Measurements from ENCODE around the gene NAT9.
A peak's percentile ranks its signal among the peaks of the same experiment; 100 is the strongest.

NAT9 gene

GRCh38 chr17:74776044-74776962, at the start of gene NAT9:
Gene NAT9 (minus strand): TSS chr17:74776345. CDS start chr17:74775698, 647 bp downstream.
- DNase-seq (ENCODE audit: low read depth) = peak; percentile 90

GRCh38 chr17:74824961-74825627, 48.9 kb upstream of the NAT9 start:
- no peak for DNase-seq (ENCODE audit: low read depth)

DNA sequence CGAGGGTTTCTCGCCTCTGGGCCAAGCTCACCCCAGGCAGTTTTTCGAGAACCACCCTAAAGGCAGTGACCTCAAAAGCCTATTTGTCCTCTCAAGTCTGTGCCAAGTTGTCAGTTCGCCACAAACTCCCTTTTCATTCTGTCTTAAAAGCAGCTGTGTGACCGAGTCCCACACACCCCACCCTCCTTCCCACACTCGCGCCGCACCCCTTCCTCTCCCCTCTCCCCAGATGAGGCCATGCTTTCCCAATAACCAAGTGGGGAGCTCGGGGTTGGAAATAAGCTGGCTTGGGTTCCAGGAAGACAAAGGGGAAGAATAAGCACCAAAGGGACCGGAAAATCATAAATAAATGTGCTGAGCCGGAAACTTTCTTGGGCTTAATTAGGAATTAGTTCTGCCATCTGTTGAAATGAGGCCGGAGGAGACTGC, 46.8 kb upstream of the NAT9 start:
- no peak for DNase-seq (ENCODE audit: low read depth)

GRCh38 chr17:74822335-74822938, 46.3 kb upstream of the NAT9 start:
- no peak for DNase-seq (ENCODE audit: low read depth)

- DNase-seq (ENCODE audit: low read depth) = no peak
These were observed 45.6 kb upstream of the NAT9 start for GRCh38 chr17:74821655-74822334.

GRCh38 chr17:74819801-74820436, 43.8 kb upstream of the NAT9 start:
- no peak for DNase-seq (ENCODE audit: low read depth)

GRCh38 chr17:74818291-74818938, 42.3 kb upstream of the NAT9 start:
- no peak for DNase-seq (ENCODE audit: low read depth)

DNA sequence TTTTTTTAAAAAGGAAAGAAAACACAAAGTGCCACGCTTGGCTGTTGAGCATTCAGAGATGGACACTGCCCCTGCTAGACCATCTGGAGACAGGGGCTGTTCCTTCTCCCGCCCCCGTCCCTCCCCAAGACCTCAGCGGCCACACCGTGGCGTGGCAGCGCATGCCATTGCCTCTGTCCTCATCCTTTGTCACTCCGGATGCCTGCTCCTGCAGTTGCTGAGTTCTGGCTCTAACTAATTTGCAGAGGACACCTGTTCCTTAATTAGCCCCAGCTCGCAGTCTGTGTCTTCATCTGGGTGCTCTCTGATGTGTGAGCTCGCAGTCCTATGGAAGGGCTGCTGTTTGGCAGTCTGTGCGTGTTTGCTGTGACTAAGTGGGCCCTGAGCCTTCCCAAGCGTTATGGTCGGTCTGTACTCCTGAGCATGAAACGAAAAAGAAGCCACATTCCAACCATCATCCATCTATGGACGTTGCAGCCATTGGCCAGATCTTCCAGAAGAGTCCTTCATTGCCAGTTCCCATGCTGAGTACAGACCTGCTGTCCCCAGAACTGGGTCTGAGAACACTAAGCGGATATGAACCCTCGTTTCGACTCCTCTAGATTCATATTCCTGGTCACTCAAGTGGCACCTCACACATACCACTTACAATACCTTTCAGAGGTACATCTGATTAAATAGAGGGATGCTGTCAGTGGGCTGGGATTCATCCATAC, 40.9 kb upstream of the NAT9 start:
- DNase-seq (ENCODE audit: low read depth) = no peak

DNA sequence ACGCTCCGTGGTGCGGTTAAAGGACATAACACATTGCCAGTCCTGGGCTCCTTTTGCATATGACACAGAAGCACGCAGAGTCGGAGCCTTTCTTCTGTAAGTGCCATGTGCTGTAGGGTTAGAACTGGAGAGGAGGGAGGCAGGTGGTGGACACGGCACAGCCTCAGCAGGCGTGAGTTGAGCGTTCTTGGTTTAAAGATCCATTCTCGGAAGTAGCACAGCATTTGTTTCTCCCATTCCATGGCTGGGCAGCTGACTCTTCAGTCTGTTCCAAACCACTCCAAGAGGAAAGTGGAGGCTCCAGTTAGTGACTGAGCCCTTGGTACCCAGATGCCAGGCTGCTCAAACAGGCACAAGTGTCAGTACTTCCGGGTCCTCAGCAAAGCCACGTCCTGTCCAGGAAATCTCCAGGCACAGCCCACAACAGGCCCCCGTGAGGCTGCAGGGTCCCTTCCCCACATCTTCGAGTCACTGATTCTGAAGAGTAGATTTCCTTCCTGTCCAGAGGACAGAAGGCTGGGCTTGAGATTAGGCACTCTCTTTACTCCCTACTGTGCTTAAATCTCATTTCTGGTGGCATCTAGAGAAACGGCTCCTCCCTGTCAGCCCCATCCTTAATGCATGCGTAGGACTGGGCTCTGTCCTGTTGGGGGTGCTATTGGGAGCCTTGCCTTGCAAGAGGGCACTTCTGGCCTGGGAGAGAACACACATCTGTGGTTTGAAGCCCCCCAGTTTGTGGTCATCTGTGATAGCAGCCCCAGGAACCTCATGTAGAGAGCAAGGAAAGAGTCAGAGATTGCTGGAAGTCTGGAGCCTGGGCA, 39.6 kb upstream of the NAT9 start:
- DNase-seq (ENCODE audit: low read depth) = no peak

- DNase-seq (ENCODE audit: low read depth) = no peak
These were observed 38.9 kb upstream of the NAT9 start for GRCh38 chr17:74815067-74815466.

GRCh38 chr17:74814453-74814852, 38.3 kb upstream of the NAT9 start:
- no peak for DNase-seq (ENCODE audit: low read depth)

GRCh38 chr17:74812109-74813009, 36.2 kb upstream of the NAT9 start:
- DNase-seq (ENCODE audit: low read depth) = no peak

- DNase-seq (ENCODE audit: low read depth) = no peak
These were observed 34.7 kb upstream of the NAT9 start for GRCh38 chr17:74810699-74811485.

- no peak for DNase-seq (ENCODE audit: low read depth)
These were observed 32.7 kb upstream of the NAT9 start for GRCh38 chr17:74808714-74809430.

- no peak for DNase-seq (ENCODE audit: low read depth)
These were observed 31.8 kb upstream of the NAT9 start for GRCh38 chr17:74807925-74808324.

DNA sequence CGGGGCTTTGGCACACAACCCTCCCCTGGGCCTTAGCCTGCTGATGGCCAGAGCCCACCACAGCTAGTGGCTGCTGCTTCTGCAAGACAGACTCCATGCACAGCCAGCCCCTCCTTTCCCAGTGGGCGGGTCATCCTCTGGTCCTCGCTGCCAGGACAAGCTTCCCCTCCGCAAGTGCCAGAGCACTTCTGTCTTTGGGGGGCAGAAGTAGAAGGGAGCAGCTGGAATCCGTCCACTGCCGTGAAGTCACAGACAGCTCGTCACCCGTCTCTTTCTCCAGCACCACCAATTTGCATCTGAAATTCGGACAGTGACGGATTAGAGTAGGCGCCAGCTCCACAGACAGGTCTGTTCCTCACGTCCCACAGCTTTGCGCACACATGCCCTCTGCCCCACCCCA, 31.3 kb upstream of the NAT9 start:
- DNase-seq (ENCODE audit: low read depth) = no peak

GRCh38 chr17:74806334-74806733, 30.2 kb upstream of the NAT9 start:
- no peak for DNase-seq (ENCODE audit: low read depth)
